HCT116 (cell line): ENCODE measurements around the gene C3orf22. TPM values are rescaled to one million over a fixed set of nuclear protein-coding genes. Genes with fewer than 3 reads are reported as not detected.

Experiments
- ATAC-seq: fragments of 200-7000 bp; cut with Tn5 transposase; 2 replicates; pipeline ENCODE4 v1.9.1; 2020; ENCODE audit warnings: mild to moderate bottlenecking, moderate library complexity
- BruUV-seq: library from RNA; stranded (reverse); fragments of 400-500 nt; replicated peaks from 2 replicates; lab custom pipeline; 2021; lab: Mats Ljungman, UMichigan
- CTCF ChIA-PET: fragments of 300-600 bp; sonication (Branson Sonifier 250); formaldehyde crosslinking; loops from one replicate; lab custom pipeline; 2021; ENCODE audit warnings: antibody characterized with exemption; lab: Charles Lee
- POLR2A ChIA-PET: fragments of 300-600, 350-600 bp; sonication (Branson Sonifier 250); formaldehyde crosslinking; loops from one replicate; lab custom pipeline; 2021; ENCODE audit warnings: antibody characterized with exemption; lab: Charles Lee
- RAD21 ChIA-PET, 2 experiments: fragments of 300-600 bp; sonication (Branson Sonifier 250); formaldehyde crosslinking; loops; one replicate each; lab custom pipeline; 2023; ENCODE audit warnings: low total read pairs in 2 of 2; ENCODE audit not compliant: uncharacterized antibody in 2 of 2, unreplicated experiment in 2 of 2, low non-redundant PET in 1 of 2; lab: Charles Lee
- DNase-seq: peaks from one replicate; pipeline ENCODE4 v3.0.0-alpha.2; 2010; ENCODE audit warnings: low read depth, low spot score
- H2AFZ ChIP-seq: fragments of 200-600 bp; shearing (Covaris generic), sonication (generic); 2 replicates; pipeline ENCODE4 v1.6.1; 2017; ENCODE audit warnings: low read depth, mixed run types, mixed read lengths, antibody characterized with exemption, low read length; ENCODE audit not compliant: poor library complexity, severe bottlenecking
- H3K27ac ChIP-seq: 2 replicates; pipeline ENCODE4 v1.5.1; 2012; ENCODE audit warnings: low read depth, low read length
- H3K27me3 ChIP-seq: fragments of 200-600 bp; sonication (generic); 2 replicates; pipeline ENCODE4 v1.6.1; 2016; ENCODE audit warnings: mixed run types, low read length, mixed read lengths; ENCODE audit not compliant: insufficient read depth
- H3K36me3 ChIP-seq, 2 experiments: fragments of 200-500 bp in 1 of 2; fragments of 200-600 bp in 1 of 2; sonication (Bioruptor generic) in 1 of 2; sonication (generic) in 1 of 2; 2 replicates each; pipeline versions ENCODE4 v1.5.1 to v1.6.1; 2014 to 2016; ENCODE audit warnings: low read length in 2 of 2, inconsistent platforms in 1 of 2, mixed read lengths in 1 of 2, mixed run types in 1 of 2; ENCODE audit not compliant: insufficient read depth in 2 of 2, control insufficient read depth in 1 of 2
- H3K4me1 ChIP-seq, 2 experiments: fragments of 200-600 bp in 1 of 2; sonication (generic) in 1 of 2; 2 replicates each; pipeline versions ENCODE4 v1.5.1 to v1.6.1; 2012 to 2017; ENCODE audit warnings: low read length in 2 of 2, inconsistent platforms in 1 of 2, mild to moderate bottlenecking in 1 of 2, mixed read lengths in 1 of 2, mixed run types in 1 of 2, moderate library complexity in 1 of 2; ENCODE audit not compliant: insufficient read depth in 2 of 2, control insufficient read depth in 1 of 2
- H3K4me2 ChIP-seq: fragments of 200-600 bp; sonication (generic); 2 replicates; pipeline ENCODE4 v1.6.1; 2017; ENCODE audit warnings: mixed run types, low read length, mixed read lengths
- H3K4me3 ChIP-seq, 2 experiments: fragments of 200-600 bp in 1 of 2; sonication (generic) in 1 of 2; replicated peaks in 1 of 2; 2 replicates each; pipeline ENCODE4 v1.5.1; 2011 to 2016; ENCODE audit warnings: low read length in 2 of 2, control low read depth in 1 of 2, low read depth in 1 of 2, mild to moderate bottlenecking in 1 of 2, mixed read lengths in 1 of 2, mixed run types in 1 of 2
- H3K79me2 ChIP-seq: fragments of 200-600 bp; sonication (generic); 2 replicates; pipeline ENCODE4 v1.6.1; 2017; ENCODE audit warnings: mild to moderate bottlenecking, mixed run types, low read length, moderate library complexity, mixed read lengths; ENCODE audit not compliant: insufficient read depth
- H3K9ac ChIP-seq: fragments of 200-600 bp; sonication (generic); 2 replicates; pipeline ENCODE4 v1.6.1; 2016; ENCODE audit warnings: low read length, mixed read lengths
- H3K9me2 ChIP-seq: fragments of 200-600 bp; sonication (generic), shearing (Covaris generic); 2 replicates; pipeline ENCODE4 v1.6.1; 2017; ENCODE audit warnings: mixed run types, mild to moderate bottlenecking, moderate library complexity; ENCODE audit not compliant: insufficient read depth
- H3K9me3 ChIP-seq, 2 experiments: fragments of 200-500 bp in 1 of 2; fragments of 200-600 bp in 1 of 2; sonication (Bioruptor generic) in 1 of 2; sonication (generic) in 1 of 2; 2 replicates each; pipeline ENCODE4 v1.6.1; 2014 to 2017; ENCODE audit warnings: low read length in 2 of 2, mixed read lengths in 2 of 2, inconsistent platforms in 1 of 2, low read depth in 1 of 2, mild to moderate bottlenecking in 1 of 2, mixed run types in 1 of 2, moderate library complexity in 1 of 2; ENCODE audit not compliant: control insufficient read depth in 1 of 2, insufficient read depth in 1 of 2
- H4K20me1 ChIP-seq: fragments of 200-600 bp; sonication (generic), shearing (Covaris generic); 2 replicates; pipeline ENCODE4 v1.6.1; 2017; ENCODE audit warnings: mixed run types, mild to moderate bottlenecking, moderate library complexity; ENCODE audit not compliant: insufficient read depth
- ATF3 ChIP-seq: IDR thresholded peaks from 2 replicates; pipeline ENCODE4 v1.6.1; 2012
- CEBPB ChIP-seq: IDR thresholded peaks from 2 replicates; pipeline ENCODE4 v1.6.1; 2012; ENCODE audit warnings: low read depth
- CTCF ChIP-seq, 3 experiments: fragments of 200-600 bp in 1 of 3; sonication (generic) in 1 of 3; IDR thresholded peaks in 2 of 3; conservative IDR thresholded peaks in 1 of 3; 2 replicates each; pipeline ENCODE4 v1.5.1; 2012 to 2017; ENCODE audit warnings: low read depth in 2 of 3, low read length in 2 of 3, antibody characterized with exemption in 1 of 3, borderline replicate concordance in 1 of 3, control low read depth in 1 of 3, mild to moderate bottlenecking in 1 of 3, mixed read lengths in 1 of 3, mixed run types in 1 of 3, moderate library complexity in 1 of 3; ENCODE audit not compliant: insufficient read depth in 1 of 3
- ELF1 ChIP-seq: IDR thresholded peaks from 2 replicates; pipeline ENCODE4 v1.6.1; 2012; ENCODE audit warnings: low read depth, borderline replicate concordance
- EZH2 ChIP-seq: fragments of 200-600 bp; sonication (generic); IDR thresholded peaks from 2 replicates; pipeline ENCODE4 v1.6.1; 2017; ENCODE audit warnings: antibody characterized with exemption, mixed run types
- EZH2phosphoT487 ChIP-seq: fragments of 200-600 bp; IDR thresholded peaks from 2 replicates; pipeline ENCODE4 v1.6.1; 2018; ENCODE audit warnings: antibody characterized with exemption, borderline replicate concordance
- FOSL1 ChIP-seq: IDR thresholded peaks from 2 replicates; pipeline ENCODE4 v1.6.1; 2012; ENCODE audit warnings: low read depth
- MAX ChIP-seq: IDR thresholded peaks from 2 replicates; pipeline ENCODE4 v1.6.1; 2012
- POLR2A ChIP-seq: IDR thresholded peaks from 2 replicates; pipeline ENCODE4 v1.7.0; 2011; ENCODE audit warnings: borderline replicate concordance; ENCODE audit not compliant: insufficient read depth, insufficient read length; ENCODE audit errors: extremely low read depth
- RAD21 ChIP-seq: IDR thresholded peaks from 2 replicates; pipeline ENCODE4 v1.6.1; 2012; ENCODE audit warnings: low read depth, mild to moderate bottlenecking
- REST ChIP-seq: IDR thresholded peaks from 2 replicates; pipeline ENCODE4 v1.6.1; 2012; ENCODE audit warnings: low read depth
- SP1 ChIP-seq: IDR thresholded peaks from 2 replicates; pipeline ENCODE4 v1.6.1; 2012; ENCODE audit warnings: low read depth
- ZFX ChIP-seq: fragments of 450-650 bp; IDR thresholded peaks from 2 replicates; pipeline ENCODE4 v1.6.1; 2017
- ZNF274 ChIP-seq: fragments of 200-500 bp; sonication (Bioruptor generic); IDR thresholded peaks from 2 replicates; pipeline ENCODE4 v1.6.1; 2014; ENCODE audit warnings: mild to moderate bottlenecking, low read depth, low read length, inconsistent platforms
- intact Hi-C: fragments of 100-400 bp; cut with micrococcal nuclease; formaldehyde crosslinking; loops from 2 replicates; pipeline ENCODE4 v1.10.0; 2022
- total RNA-seq: library from RNA; stranded (reverse); gene quantifications from one replicate; pipeline ENCODE4 v1.2.1, GENCODE V29; 2021; ENCODE audit not compliant: unreplicated experiment

The C3orf22 gene
- total RNA-seq, 1 experiment from 2014 or later = not detected

- no peaks in the 10 kb centered on the region for H3K36me3 ChIP-seq
- BruUV-seq = no TSS peak
- no peak overlapping the region for H3K9ac ChIP-seq
- H2AFZ ChIP-seq = no peak overlapping the region
- no peak overlapping the region for H3K27ac ChIP-seq
- ChIA-PET CTCF (no interaction called here), POLR2A (no interaction called here), RAD21 (interaction anchor here in 1 of 2 experiments (0.6 kb wide), 1 partner anchor 21 kb away, joined by 5 read pairs; no protein-coding TSS in a partner anchor)
- H3K79me2 ChIP-seq = no peaks in the 10 kb centered on the region
- H3K4me1 ChIP-seq = peaks cover 0 to 6% of the 10 kb centered on the region in 2 experiments; a peak in 1 of 4 replicates
- ATAC-seq (no peak), DNase-seq (no peak)
- H3K27me3 ChIP-seq = peaks cover 2% of the 10 kb centered on the region; the same call in 1 of the 2 replicates
- TF ChIP-seq POLR2A (no peak), RAD21 (no peak), ATF3 (no peak), ZNF274 (no peak)
- intact Hi-C loops = no loop called here
- no peak overlapping the region for H3K4me2 ChIP-seq
- H3K9me2 ChIP-seq = no peaks in the 10 kb centered on the region
- no peak overlapping the region for H3K4me3 ChIP-seq
- no peaks in the 10 kb centered on the region for H4K20me1 ChIP-seq
- H3K9me3 ChIP-seq = no peaks in the 10 kb centered on the region
Measured at GRCh38 chr3:126548556-126549466, 9.9 kb downstream of the C3orf22 start.

DNA sequence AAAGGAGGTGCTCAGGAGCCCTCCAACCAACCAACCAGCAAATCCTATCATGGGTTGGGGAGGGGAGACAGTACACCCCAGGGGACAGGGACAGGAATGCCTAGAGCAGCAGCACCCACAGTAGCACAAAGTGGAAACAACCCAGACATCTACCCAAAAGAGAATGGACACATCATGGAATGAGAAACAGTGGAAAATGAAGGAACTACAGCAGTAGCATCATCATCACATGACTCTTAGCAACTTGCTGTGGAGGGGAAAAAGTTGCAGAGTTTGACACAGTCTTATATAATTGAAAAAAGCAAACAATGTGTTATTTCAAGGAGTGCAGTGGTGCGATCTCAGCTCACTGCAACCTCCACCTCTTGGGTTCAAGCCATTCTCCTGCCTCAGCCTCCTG, 11.0 kb downstream of the C3orf22 start:
- BruUV-seq = no TSS peak
- H3K79me2 ChIP-seq = no peaks in the 10 kb centered on the region
- intact Hi-C loops = no loop called here
- DNase-seq (no peak), ATAC-seq (no peak)
- H3K27me3 ChIP-seq = peaks cover 2% of the 10 kb centered on the region; the same call in 1 of the 2 replicates
- H3K4me1 ChIP-seq = peaks cover 0 to 6% of the 10 kb centered on the region in 2 experiments; a peak in 1 of 4 replicates
- no peak overlapping the region for H2AFZ ChIP-seq
- no peaks in the 10 kb centered on the region for H3K9me3 ChIP-seq
- POLR2A ChIA-PET = no interaction called here
- H3K4me3 ChIP-seq = no peak overlapping the region
- CTCF ChIA-PET = no interaction called here
- H3K4me2 ChIP-seq = no peak overlapping the region
- no peak overlapping the region for H3K9ac ChIP-seq
- no peak overlapping the region for H3K27ac ChIP-seq
- RAD21 ChIA-PET = no interaction called here
- H3K36me3 ChIP-seq = no peaks in the 10 kb centered on the region
- H3K9me2 ChIP-seq = no peaks in the 10 kb centered on the region
- no peaks in the 10 kb centered on the region for H4K20me1 ChIP-seq
- TF ChIP-seq ZNF274 (no peak), ZFX (no peak), SP1 (no peak), CEBPB (no peak), ELF1 (no peak), FOSL1 (no peak), EZH2 (no peak), EZH2phosphoT487 (no peak), MAX (no peak), CTCF (IDR thresholded peaks at IDR 0.05 in 2 of 3, conservative IDR thresholded peaks at IDR 0.05 in 1 of 3; ENCODE audit: borderline replicate concordance in 1 of 3, insufficient read depth in 1 of 3, low read depth in 2 of 3, low read length in 2 of 3) (no peak), POLR2A (no peak), REST (no peak)
